Esophagus mucosa (tissue), 1 donor: ENCODE results near the gene WBP1L. TPM values are rescaled to one million over a fixed set of nuclear protein-coding genes. Genes with fewer than 3 reads are reported as not detected.
A peak's percentile ranks its signal among the peaks of the same experiment; 100 is the strongest.
"Not testable (repeated sequence)": the region's sequence is repeated elsewhere in the genome, so short reads cannot be mapped to it uniquely, and the experiment has no call there.

Experiments
- ATAC-seq: fragments of 200-7000 bp; cut with Tn5 transposase; one replicate; pipeline ENCODE4 v1.9.1; 2020
- total RNA-seq: library from RNA; stranded (reverse); gene quantifications from one replicate; pipeline ENCODE4 v1.2.4, GENCODE V29; 2023
- donor health status: DM: yes; HTN: yes; CAD: no.

Gene WBP1L
- total RNA-seq, result 19.6 TPM

DNA sequence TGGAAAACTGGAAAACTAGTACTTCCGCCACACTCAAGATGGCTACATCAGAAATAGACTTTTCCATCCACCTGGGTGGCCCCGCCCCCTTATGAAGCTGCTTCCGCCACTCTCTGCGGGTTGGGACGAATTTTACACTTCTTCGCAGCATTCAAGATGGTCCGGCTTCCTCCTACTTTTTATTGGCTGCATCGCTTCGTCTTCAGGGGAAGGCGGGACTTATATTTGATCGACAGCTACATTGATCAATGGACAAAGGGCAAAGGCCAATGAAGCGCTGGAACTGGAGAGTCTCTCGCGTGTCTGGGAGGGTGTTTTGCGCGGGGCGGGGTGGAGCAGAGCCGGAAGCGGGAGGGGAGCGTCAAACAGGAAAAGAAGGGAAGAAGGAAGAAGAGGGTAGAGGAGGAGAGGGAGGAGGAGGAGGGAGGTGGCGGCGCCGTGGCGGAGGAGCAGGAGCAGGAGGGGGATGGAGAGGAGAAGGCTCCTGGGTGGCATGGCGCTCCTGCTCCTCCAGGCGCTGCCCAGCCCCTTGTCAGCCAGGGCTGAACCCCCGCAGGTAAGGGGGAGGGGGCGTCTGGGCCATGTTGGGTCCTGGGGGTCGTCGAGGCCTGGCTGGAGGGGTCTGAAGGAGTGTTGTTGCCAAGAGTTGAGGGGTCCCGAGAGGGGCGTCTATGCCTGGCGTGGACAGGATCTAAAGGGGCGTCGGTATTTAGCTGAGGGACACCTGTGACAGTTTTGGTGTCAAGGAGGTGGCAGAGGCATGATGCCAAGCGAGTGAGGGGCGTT, at the start of gene WBP1L:
Gene WBP1L, plus strand, starts transcription at position 361 of the 786 bp plus-strand sequence. Its CDS starts 106 bp downstream, at position 467.
- ATAC-seq, result peak; percentile 97

DNA sequence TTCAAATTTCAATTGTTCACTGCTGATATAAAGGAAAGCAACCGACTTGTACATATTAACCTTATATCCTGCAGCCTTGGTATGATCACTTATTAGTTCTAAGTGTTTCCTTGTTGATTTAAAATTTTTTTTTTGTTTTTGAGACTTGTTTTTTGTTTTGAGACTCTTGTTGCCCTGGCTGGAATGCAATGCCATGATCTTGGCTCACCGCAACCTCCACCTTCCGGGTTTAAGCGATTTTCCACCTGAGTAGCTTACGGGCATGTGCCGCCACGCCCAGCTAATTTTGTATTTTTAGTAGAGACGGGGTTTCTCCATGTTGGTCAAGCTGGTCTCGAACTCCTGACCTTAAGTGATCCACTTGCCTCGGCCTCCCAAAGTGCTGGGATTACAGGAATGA, 48.3 kb upstream of the WBP1L start:
- ATAC-seq, result not testable (repeated sequence)

DNA sequence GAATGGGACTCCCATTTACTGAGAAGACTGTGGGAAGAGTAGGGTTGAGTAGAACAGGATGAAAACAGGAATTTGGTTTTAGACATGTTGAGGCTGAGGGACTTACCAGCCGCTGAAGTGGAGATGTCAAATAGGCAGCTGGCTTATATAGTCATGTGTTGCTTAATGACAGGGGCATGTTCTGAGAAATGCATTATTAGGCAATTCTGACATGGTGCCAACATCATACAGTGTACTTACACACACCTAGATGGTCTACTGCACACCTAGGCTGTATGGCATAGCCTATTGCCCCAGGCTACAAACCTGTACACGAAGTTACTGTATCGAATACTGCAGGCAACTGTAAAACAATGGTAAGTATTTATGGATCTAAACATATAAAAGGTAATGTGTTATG, 47.0 kb upstream of the WBP1L start:
- peak; percentile 93 for ATAC-seq

DNA sequence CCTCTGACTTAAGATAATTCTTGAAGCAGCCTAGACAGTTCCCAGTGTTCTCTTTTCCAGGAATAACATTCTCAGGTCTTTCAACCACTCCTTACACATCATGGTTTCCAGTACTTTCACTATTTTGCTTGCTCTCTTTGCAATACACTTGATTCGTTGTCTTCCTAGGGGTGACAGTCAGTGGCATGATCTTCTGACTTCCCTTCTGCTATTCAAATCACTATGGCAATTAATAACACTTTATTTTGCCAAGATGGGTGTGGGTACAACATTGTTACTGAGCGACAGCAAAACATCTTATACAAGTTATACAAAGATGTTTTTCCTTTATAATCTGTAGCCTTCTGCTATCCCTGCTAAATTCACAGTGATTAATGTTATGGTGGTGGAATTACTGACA, 44.9 kb upstream of the WBP1L start:
- no peak for ATAC-seq

DNA sequence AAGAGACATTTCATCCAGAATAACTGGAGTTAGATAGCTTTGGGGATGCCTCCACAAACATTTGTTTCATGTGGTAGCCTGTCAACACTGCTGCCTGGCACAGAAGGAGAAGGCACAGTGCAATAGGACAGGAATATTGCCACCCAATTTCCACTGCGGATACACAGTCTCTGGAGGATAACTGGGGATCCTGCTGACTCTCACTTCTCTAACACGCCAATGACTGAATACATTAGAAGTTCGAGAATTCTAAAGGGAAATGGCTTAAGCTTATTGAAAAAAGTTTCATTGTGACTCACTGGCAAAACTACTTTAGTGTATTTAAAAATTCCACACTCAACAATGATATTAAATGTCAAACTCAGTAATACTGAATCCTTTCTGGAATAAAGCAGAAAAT, 42.5 kb upstream of the WBP1L start:
- ATAC-seq, result no peak

DNA sequence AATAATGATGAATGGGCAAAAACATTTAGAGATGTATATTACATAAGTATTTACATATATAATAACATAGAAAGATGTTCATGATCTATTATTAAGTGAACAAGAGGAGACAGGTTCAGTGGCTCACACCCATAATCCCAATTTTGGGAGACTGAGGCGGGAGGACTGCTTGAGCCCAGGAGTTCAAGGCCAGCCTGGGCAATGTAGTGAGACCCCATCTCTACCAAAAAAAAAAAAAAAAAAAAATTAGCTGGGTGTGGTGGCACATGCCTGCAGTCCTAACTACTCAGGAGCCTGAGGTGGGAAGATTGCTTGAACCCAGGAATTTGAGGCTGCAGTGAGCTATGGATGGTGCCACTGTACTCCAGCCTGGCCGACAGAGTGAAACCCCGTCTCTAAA, 42.0 kb upstream of the WBP1L start:
- ATAC-seq, result no peak

DNA sequence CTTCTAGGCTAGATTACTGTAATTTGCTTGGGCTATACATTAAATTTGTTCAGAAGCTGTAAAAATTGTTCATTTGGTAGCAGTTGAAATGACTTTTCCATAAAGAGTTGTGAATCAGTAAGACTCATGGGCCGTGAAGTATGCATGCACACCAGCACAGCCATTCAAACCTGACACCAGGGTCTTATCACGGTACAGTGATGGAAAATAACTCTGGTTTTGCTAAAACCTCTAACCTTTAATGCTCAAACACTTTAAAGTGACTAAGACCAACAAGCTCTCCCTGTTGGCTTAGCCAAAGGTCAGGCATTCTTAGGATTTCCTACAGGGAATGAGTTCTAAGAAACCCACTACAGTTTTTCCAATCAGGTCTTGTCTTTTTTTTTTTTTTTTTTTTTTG, 41.0 kb upstream of the WBP1L start:
- ATAC-seq, result no peak

DNA sequence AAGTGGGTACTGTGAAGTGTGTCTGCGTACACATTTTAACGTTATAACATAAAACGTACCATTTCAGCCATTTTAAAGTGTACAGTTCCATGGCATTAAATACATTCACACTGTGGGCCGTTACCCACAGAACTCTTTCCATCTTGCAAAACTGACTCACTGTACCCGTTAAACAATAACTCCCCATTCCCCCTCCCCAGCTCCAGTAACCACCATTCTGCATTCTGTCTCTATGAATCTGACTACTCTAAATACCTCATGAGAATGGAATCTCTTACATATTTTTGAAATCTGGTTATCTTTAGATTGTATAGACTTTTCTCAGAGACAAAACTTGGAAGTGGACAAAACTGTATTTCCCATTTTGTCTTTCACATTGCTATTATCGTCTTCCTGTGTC, 38.8 kb upstream of the WBP1L start:
- no peak for ATAC-seq

DNA sequence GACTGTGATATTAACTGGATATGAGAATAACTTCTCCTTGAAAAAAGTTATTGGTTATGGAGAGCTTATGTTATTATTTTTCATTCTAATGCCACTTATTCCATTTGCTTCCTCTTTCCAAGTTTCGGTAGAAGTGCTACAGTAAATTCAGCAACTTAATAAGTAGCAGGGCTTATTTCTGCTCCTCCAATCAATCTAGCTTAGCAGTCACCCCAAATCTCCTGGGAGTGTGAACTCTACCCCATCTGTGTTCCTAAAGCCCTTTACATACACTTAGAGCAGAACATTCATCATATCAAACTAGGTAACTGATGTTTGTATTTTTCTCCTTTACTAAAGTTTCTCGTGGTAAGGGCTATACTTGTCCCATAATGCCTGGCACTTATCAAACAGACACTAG, 38.2 kb upstream of the WBP1L start:
- no peak for ATAC-seq

DNA sequence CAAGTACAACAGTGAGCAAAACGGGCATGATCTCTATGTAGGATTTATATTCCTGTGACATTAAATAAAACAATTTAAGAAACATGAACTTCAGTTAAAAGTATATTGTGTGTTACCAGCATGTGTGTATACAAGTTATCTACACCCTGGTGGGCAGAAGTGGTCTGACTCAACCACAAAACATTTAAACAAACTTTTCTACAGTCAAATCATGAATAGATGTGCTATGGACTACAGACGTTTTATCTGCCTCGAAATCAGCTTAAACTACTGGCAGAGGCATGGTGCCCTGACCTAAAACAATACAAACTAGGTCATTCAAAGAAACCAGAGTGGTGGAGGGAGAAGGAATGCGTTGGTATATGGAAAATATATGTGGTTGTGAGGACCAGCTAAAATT, 33.1 kb upstream of the WBP1L start:
- no peak for ATAC-seq

DNA sequence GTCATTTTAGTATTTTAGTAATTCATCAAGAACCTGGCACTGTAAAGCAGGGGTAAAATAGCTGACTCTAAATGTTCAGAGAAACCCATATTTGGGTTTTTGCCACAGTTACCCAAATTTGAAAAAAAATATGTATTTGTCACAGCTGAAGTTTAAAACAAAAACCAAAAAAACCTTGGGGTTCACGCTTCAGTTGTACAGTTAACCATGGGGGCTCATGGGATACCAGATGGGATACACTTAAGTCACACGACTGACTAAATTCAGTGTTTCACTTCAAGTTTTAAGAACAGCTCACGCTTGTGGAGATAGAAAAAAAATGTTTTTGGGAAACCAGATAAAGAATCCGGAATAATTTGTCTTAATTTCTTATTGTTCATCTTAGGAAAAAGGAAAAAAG, 31.7 kb upstream of the WBP1L start:
- no peak for ATAC-seq

DNA sequence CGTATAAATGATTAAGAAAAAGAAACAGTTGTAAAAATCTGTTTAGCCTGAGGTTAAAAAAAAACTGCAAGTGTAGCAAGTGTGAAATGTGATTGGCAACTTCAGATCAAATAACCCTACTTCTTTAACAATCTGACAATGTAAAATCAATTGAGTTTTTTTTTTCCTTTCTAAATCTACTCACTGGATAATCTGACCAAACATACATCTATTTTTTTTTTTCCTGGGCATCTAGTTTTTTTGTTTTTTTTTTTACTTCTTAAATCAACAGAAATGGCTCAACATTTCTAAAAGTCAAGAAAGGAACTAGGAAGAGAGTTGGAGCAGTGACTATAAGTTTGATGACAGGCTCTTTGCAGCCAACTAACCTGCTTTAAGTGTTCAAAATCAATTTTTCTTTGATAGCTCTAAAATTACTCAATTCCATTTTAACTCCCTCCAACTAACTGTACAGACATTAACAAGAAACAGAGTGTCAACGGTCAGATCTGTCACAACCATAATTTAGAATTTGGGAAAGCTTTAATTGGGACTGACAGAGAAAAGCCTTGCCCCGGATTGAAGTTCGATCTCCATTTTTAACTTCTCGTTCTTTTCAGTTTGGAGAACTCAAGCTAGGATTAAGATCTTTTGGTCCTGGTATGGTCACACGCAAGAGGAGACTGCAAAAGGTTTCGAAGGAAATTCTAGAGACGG, 30.8 kb upstream of the WBP1L start:
- ATAC-seq, result no peak

DNA sequence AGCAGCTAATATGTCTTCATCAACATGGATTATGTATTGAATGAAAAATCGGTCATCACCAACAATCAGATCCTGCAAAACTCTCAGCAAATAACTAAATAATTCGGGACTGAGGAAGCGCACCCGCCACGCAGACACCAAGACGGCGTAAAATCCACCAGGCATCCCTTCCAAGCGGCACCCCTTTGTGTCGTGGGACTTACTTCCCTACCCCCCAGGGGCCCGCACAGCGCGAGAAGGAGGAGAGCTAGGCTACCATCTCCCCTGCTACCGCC, 30.3 kb upstream of the WBP1L start:
- ATAC-seq, result peak; percentile 63

DNA sequence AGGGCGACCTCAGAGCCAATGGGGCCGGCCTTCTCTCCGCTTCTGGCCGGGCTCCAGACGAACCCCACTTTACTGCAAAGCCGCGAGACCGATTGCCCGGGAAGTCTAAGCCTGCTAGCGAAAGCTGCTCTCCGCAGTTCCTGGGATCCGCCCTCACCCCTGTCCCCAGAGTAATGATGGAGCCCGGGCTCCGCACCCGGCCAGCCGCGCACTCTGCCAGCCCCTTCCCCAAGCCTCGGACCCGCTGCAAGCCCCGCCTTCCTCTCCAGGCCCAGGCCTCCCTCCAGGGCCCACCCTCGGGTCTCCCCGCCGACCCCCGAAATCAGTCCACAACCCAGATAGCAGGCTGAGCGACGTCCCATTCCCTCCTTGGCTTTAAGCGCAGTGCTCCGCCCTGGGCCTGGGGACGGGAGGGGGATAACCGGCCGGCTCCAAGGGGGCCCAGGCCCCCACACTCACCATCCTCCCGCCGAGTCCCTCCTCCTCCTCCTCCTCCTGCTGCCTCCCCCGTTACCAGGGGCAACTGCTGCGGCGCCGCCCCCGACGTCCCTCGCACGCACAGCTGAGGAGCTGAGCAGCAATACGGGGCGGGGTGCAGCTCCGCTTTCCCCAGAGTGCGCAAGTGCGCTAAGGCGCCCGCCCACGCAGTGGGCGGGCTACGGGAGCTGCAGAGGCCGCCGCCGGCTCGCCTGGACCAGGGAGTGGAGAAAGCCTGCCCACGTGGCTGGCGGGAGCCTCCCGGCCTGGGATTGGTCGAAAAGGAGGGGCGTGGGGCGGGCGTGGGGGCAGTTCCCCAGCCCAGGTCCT, 29.7 kb upstream of the WBP1L start, which contains the start of gene ARL3:
Gene ARL3, minus strand, starts transcription at position 584 of the 807 bp plus-strand sequence. Its CDS starts 122 bp downstream, at position 462.
- peak; percentile 99 for ATAC-seq

DNA sequence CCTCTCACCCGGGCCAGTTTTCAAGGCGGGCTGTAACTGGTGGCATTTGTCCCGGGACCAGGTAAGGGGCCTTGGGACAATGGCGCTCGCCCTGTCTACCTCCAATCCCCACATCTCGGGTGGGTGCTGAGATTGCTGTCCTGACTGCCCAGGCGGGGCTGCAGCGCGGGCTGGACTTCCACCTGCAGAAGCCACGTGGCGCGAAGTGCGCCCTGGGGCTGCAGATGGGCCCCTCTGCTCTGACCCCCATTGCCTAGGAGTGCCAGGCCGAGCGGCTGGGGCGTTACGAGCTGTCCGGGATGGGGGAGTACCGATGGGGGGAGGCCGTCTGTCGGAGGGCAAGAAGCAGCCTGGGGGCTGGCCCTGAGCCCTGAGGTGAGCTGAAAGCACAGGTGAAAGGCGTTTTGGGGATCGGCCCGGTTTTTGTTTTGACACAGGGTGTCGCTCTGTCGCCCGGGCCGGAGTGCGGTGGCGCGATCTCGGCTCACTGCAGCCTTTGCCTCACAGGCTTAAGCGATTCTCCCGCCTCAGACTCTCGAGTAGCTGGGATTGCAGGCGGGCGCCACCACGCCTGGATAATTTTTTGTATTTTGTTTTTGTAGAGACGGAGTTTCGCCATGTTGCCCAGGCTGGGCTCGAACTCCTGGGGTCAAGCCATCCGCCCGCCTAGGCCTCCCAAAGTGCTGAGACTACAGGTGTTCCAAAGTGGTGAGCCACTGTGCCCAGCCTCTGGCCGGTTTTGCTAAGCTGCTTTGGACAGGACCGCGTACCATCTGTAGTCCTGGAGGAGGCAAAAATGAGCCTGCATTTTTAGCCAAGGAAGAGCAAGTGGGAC, 28.9 kb upstream of the WBP1L start, which contains the start of gene SFXN2:
Gene SFXN2, plus strand, starts transcription at position 16 of the 835 bp plus-strand sequence. CDS start 12,001 bp downstream, outside the sequence.
- ATAC-seq, result peak; percentile 36

DNA sequence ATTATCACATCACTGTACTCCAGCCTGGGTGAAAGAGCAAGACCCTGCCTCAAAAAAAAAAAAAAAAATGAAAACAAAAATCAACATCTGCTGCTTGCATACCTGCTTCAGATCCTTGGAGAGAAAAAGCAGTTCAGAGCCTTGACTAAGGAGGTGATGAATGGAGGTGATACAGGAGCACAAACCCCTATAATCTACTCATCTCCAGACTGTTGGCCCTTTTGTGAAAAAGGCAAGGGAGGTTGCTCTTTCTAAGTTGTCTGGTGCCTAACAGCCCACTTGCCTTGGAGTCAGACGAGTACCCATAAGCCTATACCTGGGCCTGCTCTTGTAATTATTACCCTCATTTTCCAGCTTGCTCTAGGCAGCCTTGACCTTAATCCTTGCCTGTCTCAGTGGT, 27.9 kb upstream of the WBP1L start:
- ATAC-seq, result no peak

DNA sequence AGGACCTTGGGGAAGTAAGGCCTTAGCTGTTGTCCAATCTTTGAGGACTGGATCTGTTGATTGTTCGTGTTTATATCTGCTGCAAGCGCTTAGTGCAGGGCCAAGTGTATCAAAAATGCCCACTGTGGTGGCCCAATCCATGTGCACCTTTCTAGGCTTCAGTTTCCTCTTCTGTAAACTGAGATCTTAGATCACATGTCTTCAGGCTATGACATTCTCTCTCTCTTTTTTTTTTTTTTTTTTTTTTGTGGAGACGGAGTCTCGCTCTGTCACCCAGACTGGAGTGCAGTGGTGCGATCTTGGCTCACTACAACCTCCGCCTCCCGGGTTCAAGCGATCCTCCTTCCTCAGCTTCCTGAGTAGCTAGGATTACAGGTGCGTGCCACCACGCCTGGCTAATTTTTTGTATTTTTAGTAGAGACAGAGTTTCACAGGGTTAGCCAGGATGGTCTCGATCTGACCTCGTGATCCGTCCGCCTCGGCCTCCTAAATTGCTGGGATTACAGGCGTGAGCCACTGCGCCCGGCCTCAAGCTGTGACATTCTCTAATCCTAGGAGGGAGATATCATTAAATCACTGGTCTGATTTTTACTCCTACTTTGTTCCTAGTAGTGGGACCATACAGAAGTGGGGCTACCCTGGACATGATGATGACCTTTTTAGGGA, 26.7 kb upstream of the WBP1L start:
- not testable (repeated sequence) for ATAC-seq

DNA sequence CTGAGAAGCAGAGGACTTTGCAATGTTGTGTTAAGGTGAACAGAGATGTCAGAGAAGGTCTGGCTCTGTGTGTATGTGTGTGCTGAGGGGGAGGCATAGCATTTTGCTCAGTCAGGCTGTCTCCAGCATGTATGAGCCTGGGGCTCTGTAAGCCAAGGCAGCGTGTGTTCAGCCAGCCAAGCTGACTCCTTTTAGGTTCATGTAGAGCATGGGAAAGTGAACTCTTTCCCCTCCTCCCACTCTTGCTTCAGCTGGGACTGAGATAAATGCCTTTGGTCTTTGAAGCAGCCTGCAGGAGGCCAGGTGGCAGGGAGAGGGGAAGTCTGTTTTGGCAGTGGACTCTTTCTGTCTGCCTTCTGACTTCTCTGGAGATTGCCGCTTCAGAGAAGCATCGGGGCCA, 25.5 kb upstream of the WBP1L start:
- ATAC-seq, result no peak

DNA sequence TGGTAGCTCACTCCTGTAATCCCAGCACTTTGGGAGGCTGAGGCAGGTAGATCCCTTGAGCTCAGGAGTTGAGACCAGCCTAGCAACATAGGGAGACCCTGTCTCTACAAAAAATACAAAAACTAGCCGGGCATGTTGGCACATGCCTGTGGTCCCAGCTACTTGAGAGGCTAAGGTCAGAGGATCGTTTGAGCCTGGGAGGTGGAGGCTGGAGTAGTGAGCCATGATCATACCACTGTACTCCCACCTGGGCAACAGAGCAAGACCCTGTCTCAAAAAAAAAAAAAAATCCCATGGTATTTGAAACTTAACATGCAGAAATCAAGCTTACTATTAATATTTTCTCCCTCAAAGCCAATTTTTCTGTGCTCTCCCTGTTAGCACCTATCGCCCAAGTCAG, 23.4 kb upstream of the WBP1L start:
- ATAC-seq, result no peak

DNA sequence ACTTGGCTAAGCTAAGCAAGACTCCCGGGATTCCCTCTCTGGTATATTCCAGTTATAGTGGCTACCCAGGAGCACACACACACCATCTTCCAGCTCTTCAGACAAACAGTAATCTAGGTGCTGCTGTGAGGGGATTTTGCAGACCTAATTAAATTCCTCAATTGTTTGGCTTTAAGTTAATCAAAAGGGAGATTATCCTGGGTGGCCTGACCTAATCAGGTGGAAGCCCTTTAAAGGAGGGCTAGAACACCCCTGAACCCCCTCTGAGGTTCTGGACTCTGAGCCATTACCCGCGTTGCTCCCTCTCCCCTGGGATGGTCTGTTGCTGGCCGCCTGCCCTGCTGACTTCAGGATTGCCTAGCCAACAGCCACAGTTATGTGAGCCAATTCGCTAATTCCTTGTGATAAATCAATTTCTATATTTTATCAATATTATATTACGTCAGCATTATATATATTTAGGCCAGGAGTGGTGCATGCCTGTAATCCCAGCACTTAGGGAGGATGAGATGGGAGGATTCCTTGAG, 22.9 kb upstream of the WBP1L start:
- no peak for ATAC-seq

DNA sequence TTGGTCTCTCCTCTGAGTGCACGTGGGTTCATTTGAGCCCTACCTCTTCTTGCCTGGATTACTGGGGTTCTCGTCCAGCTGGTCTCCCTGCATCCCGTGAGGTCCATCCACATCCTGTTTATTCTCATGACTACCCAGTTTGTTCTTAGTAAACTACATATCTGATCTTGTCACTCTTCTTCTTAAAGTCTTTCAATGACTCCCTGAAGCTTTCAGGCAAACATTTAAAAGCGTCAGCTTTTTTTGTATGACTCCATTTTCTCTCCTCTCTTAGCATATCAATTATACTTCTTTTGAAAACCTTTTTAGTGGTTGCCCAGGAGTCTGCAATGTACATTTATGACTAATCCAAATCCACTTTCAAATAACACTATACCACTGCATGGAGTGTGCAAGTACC, 21.8 kb upstream of the WBP1L start:
- no peak for ATAC-seq

DNA sequence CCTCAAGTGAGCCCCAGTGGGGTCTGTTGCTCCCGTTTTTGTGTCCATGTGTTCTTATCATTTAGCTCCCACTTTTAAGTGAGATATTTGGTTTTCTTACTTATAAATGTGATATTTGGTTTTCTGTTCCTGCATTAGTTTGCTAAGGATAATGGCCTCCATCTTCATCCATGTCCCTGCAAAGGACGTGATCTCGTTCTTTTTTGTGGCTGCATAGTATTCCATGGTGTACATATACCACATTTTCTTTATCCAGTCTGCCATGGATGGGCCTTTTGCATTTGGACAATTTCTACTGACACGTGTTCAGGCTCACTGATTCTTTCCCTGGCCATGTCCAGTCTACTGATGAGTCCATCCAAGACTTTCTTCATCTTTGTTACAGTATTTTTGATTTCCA, 19.8 kb upstream of the WBP1L start:
- ATAC-seq, result no peak
